ENCODE measurements around the gene ADAM29. TPM values are rescaled to one million over a fixed set of nuclear protein-coding genes. Genes with fewer than 3 reads are reported as not detected.
"Not testable (repeated sequence)": the region's sequence is repeated elsewhere in the genome, so short reads cannot be mapped to it uniquely, and the experiment has no call there.

ADAM29 gene
- total RNA-seq, 1 experiment from 2014 or later = not detected

- no peak for DNase-seq (ENCODE audit: low spot score)
Observed at GRCh38 chr4:174948826-174949225, 30.7 kb downstream of the ADAM29 start.

GRCh38 chr4:174972911-174973310 lies 54.8 kb downstream of the ADAM29 start:
- DNase-seq (ENCODE audit: low spot score) = no peak

- no peak for DNase-seq (ENCODE audit: low spot score)
Observed at GRCh38 chr4:174973336-174973735, 55.2 kb downstream of the ADAM29 start.

GRCh38 chr4:174983128-174983750 lies 65.1 kb downstream of the ADAM29 start:
- no peak for DNase-seq (ENCODE audit: low spot score)

GRCh38 chr4:174983870-174984269 lies 65.7 kb downstream of the ADAM29 start:
- DNase-seq (ENCODE audit: low spot score) = not testable (repeated sequence)

- DNase-seq (ENCODE audit: low spot score) = no peak
Observed at GRCh38 chr4:174989791-174990190, 71.6 kb downstream of the ADAM29 start.

- no peak for DNase-seq (ENCODE audit: low spot score)
Observed at GRCh38 chr4:174993916-174994315, 75.8 kb downstream of the ADAM29 start.

GRCh38 chr4:174996079-174996478 lies 77.9 kb downstream of the ADAM29 start:
- DNase-seq (ENCODE audit: low spot score) = no peak

- DNase-seq (ENCODE audit: low spot score) = no peak
Observed at GRCh38 chr4:174999407-174999806, 81.2 kb downstream of the ADAM29 start.

GRCh38 chr4:175017751-175018150 lies 99.6 kb downstream of the ADAM29 start:
- no peak for DNase-seq (ENCODE audit: low spot score)

GRCh38 chr4:175019447-175019846 lies 101.3 kb downstream of the ADAM29 start:
- not testable (repeated sequence) for DNase-seq (ENCODE audit: low spot score)

Small RNAs within 50 kb of the gene (small RNA-seq; reads per million reads assigned to genes)
- not detected for gene AC105914.1

Other genes with a start within 250 kb of the ADAM29 start
- not detected in 2 replicates for gene GLRA3, start 89.1 kb upstream of the ADAM29 start, total RNA-seq (2014; rRNA removed; shearing (Covaris generic))